NCI-H748 treated with DMSO at 0.1 percent for 48 hours (cell line): ENCODE results near the gene NISCH.

ENCODE experiments used
- DNase-seq: peaks from one replicate; lab custom pipeline; 2025; lab: John Stamatoyannopoulos, UW

The NISCH gene

DNA sequence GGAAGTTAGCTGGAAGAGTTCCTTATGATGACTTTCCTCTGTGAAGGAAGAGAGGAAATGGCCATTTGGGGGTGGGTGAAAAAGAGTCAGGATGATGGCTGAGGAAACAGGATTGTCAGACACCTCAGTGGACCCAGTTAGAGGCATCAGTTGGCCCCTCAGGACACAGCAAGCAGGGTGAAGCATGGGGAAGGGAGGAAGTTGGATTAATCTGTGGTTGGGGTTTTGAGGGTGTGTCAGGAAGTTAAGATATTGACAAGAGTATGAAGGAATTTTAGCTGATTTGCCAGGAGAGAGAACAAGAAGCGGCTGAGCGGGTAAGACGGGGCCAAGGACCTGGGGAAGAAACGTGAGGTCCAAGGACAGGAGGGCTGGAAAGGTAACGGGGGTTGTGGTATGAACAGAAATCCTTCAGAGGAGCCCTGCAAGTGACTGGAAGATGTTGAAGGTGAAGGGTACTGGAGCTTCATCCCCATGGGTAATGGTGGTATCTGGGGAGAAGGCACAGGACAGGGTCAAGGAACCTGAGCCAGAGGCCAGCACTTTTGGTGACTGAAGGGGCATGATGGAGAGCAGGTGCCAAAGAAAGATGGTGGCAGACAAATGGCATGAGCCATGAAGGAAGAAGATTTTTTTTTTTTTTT lies 83.7 kb downstream of the NISCH start:
- no peak for DNase-seq

GRCh38 chr3:52541050-52541449 lies 85.6 kb downstream of the NISCH start:
- no peak for DNase-seq
